Measurements from ENCODE around the gene MTCL1. TPM values are rescaled to one million over a fixed set of nuclear protein-coding genes. Genes with fewer than 3 reads are reported as not detected.

Gene MTCL1
- total and polyA plus RNA-seq, 10 of the 15 experiments (the other 5 are each of a cell fraction or from before 2014, with no cell fraction given): 0.03 to 0.36 (median 0.13) TPM; not detected in 4

DNA sequence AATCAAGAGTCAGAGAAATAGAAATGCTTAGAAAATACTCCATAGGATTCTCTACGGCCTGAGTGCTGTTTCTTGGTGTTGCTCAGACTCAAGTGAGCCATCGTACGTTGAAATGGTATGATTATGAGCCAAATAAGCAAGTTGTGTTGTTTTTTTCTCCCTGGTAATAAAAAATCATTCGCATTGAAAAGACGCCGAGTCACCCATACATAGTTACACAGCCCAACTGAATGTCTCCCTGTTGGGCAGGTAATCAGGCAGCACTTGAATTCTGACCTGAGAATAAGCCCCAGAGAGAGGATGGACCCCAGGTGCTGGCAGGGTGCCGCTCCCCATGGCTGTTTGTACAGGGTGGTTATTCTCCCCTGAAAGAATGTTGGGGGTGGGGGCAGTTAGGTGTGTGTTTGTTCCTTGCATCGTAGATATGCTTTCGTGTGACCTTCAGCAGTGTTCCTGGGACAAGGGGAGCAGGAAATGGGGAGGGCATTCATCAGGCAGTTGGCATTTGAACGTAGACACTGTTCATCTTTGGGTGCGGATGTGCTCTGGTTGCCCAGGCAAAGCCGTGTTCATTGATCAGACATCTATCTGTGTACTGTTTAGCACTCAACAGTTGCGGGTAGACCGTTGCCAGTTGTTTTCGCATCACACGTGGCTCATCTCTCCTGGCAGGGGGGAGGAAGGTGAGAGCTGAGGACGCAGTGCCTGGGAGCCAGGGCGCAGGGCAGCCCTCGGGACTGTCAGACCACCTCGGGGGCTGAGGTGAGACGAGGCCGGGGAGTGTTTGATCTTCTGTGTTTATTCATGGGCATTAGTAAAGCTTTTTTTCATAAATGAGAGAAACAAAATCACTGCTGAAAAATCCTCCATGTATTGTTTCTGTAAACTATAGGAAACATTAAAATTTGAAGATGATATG lies 27.3 kb downstream of the MTCL1 start:
- Histone ChIP-seq H4K20me1 (ENCODE audit: control insufficient read depth, insufficient read depth) (no peaks in the 10 kb centered on the region), H3K27ac (ENCODE audit: control insufficient read depth, insufficient read depth) (no peak overlapping the region), H3K9me3 (replicated peaks; ENCODE audit: control insufficient read depth, insufficient read depth, low read length) (no peaks in the 10 kb centered on the region), H3K27me3 (replicated peaks in 1 of 2; ENCODE audit: control insufficient read depth in 2 of 2, insufficient read depth in 2 of 2, low read length in 1 of 2) (no peaks in the 10 kb centered on the region; a peak in 1 of 4 replicates), H3K4me3 (no peak overlapping the region), H3K9ac (ENCODE audit: control insufficient read depth, insufficient read depth, low read length) (no peak overlapping the region), H2AFZ (ENCODE audit: control insufficient read depth, low read depth, low read length) (no peak overlapping the region), H3K4me1 (ENCODE audit: control insufficient read depth, insufficient read depth, low read length) (no peaks in the 10 kb centered on the region), H3K36me3 (ENCODE audit: control insufficient read depth in 2 of 2, insufficient read depth in 2 of 2, low read length in 1 of 2) (no peaks in the 10 kb centered on the region), H3K4me2 (ENCODE audit: control insufficient read depth, insufficient read depth) (no peak overlapping the region), H3K79me2 (ENCODE audit: control insufficient read depth, insufficient read depth, low read length) (no peaks in the 10 kb centered on the region)
- RAD21 ChIA-PET (ENCODE audit: unreplicated experiment): no interaction called here
- FAIRE-seq (no peak), ATAC-seq (no peak), DNase-seq (ENCODE audit: low read depth, low spot score) (no peak)
- BruUV-seq (replicated peaks): no TSS peak
- TF ChIP-seq NR2F1 (conservative IDR thresholded peaks at IDR 0.05) (no peak), CBX3 (IDR thresholded peaks at IDR 0.05; ENCODE audit: borderline replicate concordance, low read depth) (no peak), MYC (IDR thresholded peaks at IDR 0.05; ENCODE audit: insufficient read depth, insufficient read length, insufficient replicate concordance, low read length, severe bottlenecking) (no peak), SP1 (IDR thresholded peaks at IDR 0.05; ENCODE audit: low read depth, low read length) (no peak), SMAD5 (IDR thresholded peaks at IDR 0.05; ENCODE audit: low read depth) (no peak), SPI1 (IDR thresholded peaks at IDR 0.05; ENCODE audit: borderline replicate concordance, insufficient read depth, low read depth, low read length) (no peak), SREBF1 (IDR thresholded peaks at IDR 0.05; ENCODE audit: low read length) (no peak)
- TF ChIP-seq, protein P1, sequence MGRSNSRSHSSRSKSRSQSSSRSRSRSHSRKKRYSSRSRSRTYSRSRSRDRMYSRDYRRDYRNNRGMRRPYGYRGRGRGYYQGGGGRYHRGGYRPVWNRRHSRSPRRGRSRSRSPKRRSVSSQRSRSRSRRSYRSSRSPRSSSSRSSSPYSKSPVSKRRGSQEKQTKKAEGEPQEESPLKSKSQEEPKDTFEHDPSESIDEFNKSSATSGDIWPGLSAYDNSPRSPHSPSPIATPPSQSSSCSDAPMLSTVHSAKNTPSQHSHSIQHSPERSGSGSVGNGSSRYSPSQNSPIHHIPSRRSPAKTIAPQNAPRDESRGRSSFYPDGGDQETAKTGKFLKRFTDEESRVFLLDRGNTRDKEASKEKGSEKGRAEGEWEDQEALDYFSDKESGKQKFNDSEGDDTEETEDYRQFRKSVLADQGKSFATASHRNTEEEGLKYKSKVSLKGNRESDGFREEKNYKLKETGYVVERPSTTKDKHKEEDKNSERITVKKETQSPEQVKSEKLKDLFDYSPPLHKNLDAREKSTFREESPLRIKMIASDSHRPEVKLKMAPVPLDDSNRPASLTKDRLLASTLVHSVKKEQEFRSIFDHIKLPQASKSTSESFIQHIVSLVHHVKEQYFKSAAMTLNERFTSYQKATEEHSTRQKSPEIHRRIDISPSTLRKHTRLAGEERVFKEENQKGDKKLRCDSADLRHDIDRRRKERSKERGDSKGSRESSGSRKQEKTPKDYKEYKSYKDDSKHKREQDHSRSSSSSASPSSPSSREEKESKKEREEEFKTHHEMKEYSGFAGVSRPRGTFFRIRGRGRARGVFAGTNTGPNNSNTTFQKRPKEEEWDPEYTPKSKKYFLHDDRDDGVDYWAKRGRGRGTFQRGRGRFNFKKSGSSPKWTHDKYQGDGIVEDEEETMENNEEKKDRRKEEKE (IDR thresholded peaks at IDR 0.05): no peak
- SMC1A ChIA-PET (ENCODE audit: uncharacterized antibody, unreplicated experiment): no interaction called here
- CTCF ChIA-PET: no interaction called here
- intact Hi-C loops (cut with micrococcal nuclease; ENCODE audit: unreplicated experiment): no loop called here
- in situ Hi-C loops (cut with MboI): no loop called here
- POLR2A ChIA-PET: no interaction called here
- 74% methylated on average over 22 of the region's 22 CpGs for WGBS (ENCODE audit: insufficient coverage, insufficient replicate concordance, low lambda C conversion rate, missing lambda C conversion rate)

Data from GM12878 (cell line).